Adrenal gland (tissue), 12 donors: ENCODE results near the gene AMBRA1. TPM values are rescaled to one million over a fixed set of nuclear protein-coding genes. Genes with fewer than 3 reads are reported as not detected.
A peak's percentile ranks its signal among the peaks of the same experiment; 100 is the strongest.

Experiments
- DNase-seq, 7 donors: peaks; one replicate each; pipeline ENCODE4 v3.0.0-alpha.2; 2019 to 2020
- H3K27ac ChIP-seq, 5 donors: fragments of 200-600 bp; sonication (generic) in 4 of 5; 1 replicate in 3 of 5; 2 replicates in 2 of 5; pipeline versions ENCODE4 v1.5.1 to v1.8.0; 2016 to 2020; ENCODE audit warnings: mild to moderate bottlenecking in 1 of 5
- H3K27me3 ChIP-seq: fragments of 200-600 bp; 2 replicates; pipeline ENCODE4 v1.8.0; 2021
- H3K36me3 ChIP-seq, 2 donors: fragments of 200-600 bp; replicated peaks in 1 of 2; 1 replicate in 1 of 2; 2 replicates in 1 of 2; pipeline versions ENCODE4 v1.5.1 to v1.8.0; 2018 to 2022
- H3K4me1 ChIP-seq, 2 donors: fragments of 200-600 bp; replicated peaks in 1 of 2; 1 replicate in 1 of 2; 2 replicates in 1 of 2; pipeline versions ENCODE4 v1.5.1 to v1.8.0; 2018 to 2021
- H3K4me3 ChIP-seq, 4 donors: fragments of 200-600 bp; sonication (generic) in 3 of 4; one replicate each; pipeline ENCODE4 v1.5.1; 2016 to 2018
- H3K9me3 ChIP-seq, 3 donors: fragments of 200-600 bp; sonication (generic) in 1 of 3; replicated peaks in 1 of 3; 1 replicate in 2 of 3; 2 replicates in 1 of 3; pipeline versions ENCODE4 v1.5.1 to v1.8.0; 2016 to 2021
- POLR2A ChIP-seq, 2 donors: fragments of 450-650 bp; IDR thresholded peaks; one replicate each; pipeline ENCODE4 v1.6.1; 2017; ENCODE audit warnings: antibody characterized with exemption in 2 of 2, mild to moderate bottlenecking in 2 of 2, moderate library complexity in 1 of 2
- WGBS, 4 donors: extraction: QIAGEN DNeasy Blood & Tissue Kit in 2 of 4; methylation state at CpG; one replicate each; pipeline versions ENCODE4 v1.1.5 to v1.1.7; 2013 to 2017; 5-methylcytosine and 5-hydroxymethylcytosine counted together
- intact Hi-C, 2 donors: fragments of 100-400 bp; cut with DNase I; formaldehyde crosslinking; loops; one replicate each; pipeline versions ENCODE4 v1.14.1 to v1.15.0; 2022 to 2023
- polyA plus RNA-seq, 3 donors: library from polyadenylated mRNA; stranded (reverse); fragments of 200-250 nt in 2 of 3; fragments of 350-450 nt in 1 of 3; fragmentation: Illumina TruSeq in 1 of 3; extraction: RNeasy Lipid Tissue Mini Kit (QIAGEN cat#74804) in 1 of 3; gene quantifications; one replicate each; pipeline ENCODE4 v1.2.3, GENCODE V29; 2013 to 2014
- total RNA-seq, 9 donors: library from RNA; depleted of rRNA in 4 of 9; stranded (reverse); fragments of >200 nt in 4 of 9; fragments of 120-200 nt in 1 of 9; fragmentation: NEBNext Ultra II Directional in 1 of 9; extraction: Animal tissue kit (Norgen Biotek cat#: 25700) in 1 of 9; gene quantifications; one replicate each; pipeline versions ENCODE4 v1.1.0 to v1.2.4, GENCODE V29; 2013 to 2023
- TF ChIP-seq, protein P1 (sequence below), 6 experiments: fragments of 450-650 bp in 4 of 6; fragments of 200-600 bp in 2 of 6; sonication (generic) in 1 of 6; IDR thresholded peaks; 1 replicate in 5 of 6; 2 replicates in 1 of 6; pipeline versions ENCODE4 v1.5.1 to v1.8.0; 2016 to 2021; ENCODE audit warnings: antibody characterized with exemption in 6 of 6, mild to moderate bottlenecking in 2 of 6, moderate library complexity in 1 of 6
- donor health status: healthy with polysubstance abuse.
- donor health status: Bipolar disorder and iron deficiency.
- donor health status: DM: yes; HTN: yes; CAD: no.
- donor health status: DM: no; HTN: no; CAD: no.
- donor health status: DM: no; HTN: no; CAD: no.
- donor health status: DM: yes; HTN: yes; CAD: no.

Gene AMBRA1
- total and polyA plus RNA-seq, 12 donors: 16.2 to 73.3 (median 49.7) TPM

GRCh38 chr11:46458491-46458890, 135.3 kb downstream of the AMBRA1 start:
- H3K4me1 ChIP-seq: peaks cover 0 to under 1% of the 10 kb centered on the region in 2 donors
- peak in 5 of 7 donors; percentile 28 to 65 (median 55) for DNase-seq
- no peaks in the 10 kb centered on the region for H3K27me3 ChIP-seq
- TF ChIP-seq POLR2A (IDR thresholded peaks at IDR 0.05): no peak
- TF ChIP-seq, protein P1, sequence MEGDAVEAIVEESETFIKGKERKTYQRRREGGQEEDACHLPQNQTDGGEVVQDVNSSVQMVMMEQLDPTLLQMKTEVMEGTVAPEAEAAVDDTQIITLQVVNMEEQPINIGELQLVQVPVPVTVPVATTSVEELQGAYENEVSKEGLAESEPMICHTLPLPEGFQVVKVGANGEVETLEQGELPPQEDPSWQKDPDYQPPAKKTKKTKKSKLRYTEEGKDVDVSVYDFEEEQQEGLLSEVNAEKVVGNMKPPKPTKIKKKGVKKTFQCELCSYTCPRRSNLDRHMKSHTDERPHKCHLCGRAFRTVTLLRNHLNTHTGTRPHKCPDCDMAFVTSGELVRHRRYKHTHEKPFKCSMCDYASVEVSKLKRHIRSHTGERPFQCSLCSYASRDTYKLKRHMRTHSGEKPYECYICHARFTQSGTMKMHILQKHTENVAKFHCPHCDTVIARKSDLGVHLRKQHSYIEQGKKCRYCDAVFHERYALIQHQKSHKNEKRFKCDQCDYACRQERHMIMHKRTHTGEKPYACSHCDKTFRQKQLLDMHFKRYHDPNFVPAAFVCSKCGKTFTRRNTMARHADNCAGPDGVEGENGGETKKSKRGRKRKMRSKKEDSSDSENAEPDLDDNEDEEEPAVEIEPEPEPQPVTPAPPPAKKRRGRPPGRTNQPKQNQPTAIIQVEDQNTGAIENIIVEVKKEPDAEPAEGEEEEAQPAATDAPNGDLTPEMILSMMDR (IDR thresholded peaks at IDR 0.05): no peak
- intact Hi-C loops: no loop called here
- H3K9me3 ChIP-seq: no peaks in the 10 kb centered on the region
- H3K4me3 ChIP-seq: no peak overlapping the region
- WGBS, 4 donors: 74 to 77% (median 77%) methylated on average over 2 of the region's 2 CpGs
- H3K27ac ChIP-seq: no peak overlapping the region
- H3K36me3 ChIP-seq: no peaks in the 10 kb centered on the region

GRCh38 chr11:46457659-46458424, 136.0 kb downstream of the AMBRA1 start:
- intact Hi-C loops: no loop called here
- WGBS, 4 donors: 68 to 87% (median 75%) methylated on average over 7 of the region's 7 CpGs

DNA sequence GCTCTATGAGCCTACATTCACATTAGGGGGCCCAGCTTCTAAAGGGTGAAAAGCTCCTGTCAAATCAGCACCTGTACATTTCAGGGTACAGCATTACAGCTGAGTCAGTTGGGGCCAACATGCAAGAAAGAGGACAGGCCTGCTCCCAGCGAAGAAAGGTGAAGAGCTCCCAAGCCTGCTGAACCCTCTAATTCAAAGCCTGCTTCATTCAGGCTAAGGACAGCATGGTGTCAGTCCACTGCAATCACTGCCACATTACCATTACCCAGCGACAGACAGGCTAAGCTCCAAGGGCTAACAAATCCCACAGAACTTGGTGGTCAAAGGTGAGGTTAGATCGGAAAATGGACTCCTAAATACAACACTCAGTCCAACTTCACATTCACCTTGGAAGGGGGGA, 136.8 kb downstream of the AMBRA1 start:
- WGBS, 4 donors: 85 to 97% (median 93%) methylated on average over 3 of the region's 3 CpGs
- Histone ChIP-seq H3K4me1 (peaks cover 5 to 9% of the 10 kb centered on the region in 2 donors), H3K36me3 (no peaks in the 10 kb centered on the region), H3K9me3 (no peaks in the 10 kb centered on the region), H3K27me3 (no peaks in the 10 kb centered on the region), H3K4me3 (no peak overlapping the region), H3K27ac (no peak overlapping the region)
- DNase-seq: no peak
- TF ChIP-seq, protein P1 (IDR thresholded peaks at IDR 0.05): no peak
- no peak for TF ChIP-seq POLR2A (IDR thresholded peaks at IDR 0.05)
- intact Hi-C loops: no loop called here

More at GRCh38 chr11:46457659-46458424, 136.0 kb downstream of the AMBRA1 start:
- Histone ChIP-seq H3K27me3 (no peaks in the 10 kb centered on the region), H3K4me1 (peaks cover 2 to 7% of the 10 kb centered on the region in 2 donors), H3K9me3 (no peaks in the 10 kb centered on the region), H3K36me3 (no peaks in the 10 kb centered on the region), H3K27ac (no peak overlapping the region), H3K4me3 (no peak overlapping the region)
- DNase-seq: peak in 4 of 7 donors; percentile 24 to 64 (median 36)
- TF ChIP-seq POLR2A (IDR thresholded peaks at IDR 0.05): no peak
- TF ChIP-seq, protein P1 (IDR thresholded peaks at IDR 0.05): no peak

GRCh38 chr11:46456269-46457001, 137.4 kb downstream of the AMBRA1 start:
- no peaks in the 10 kb centered on the region for H3K36me3 ChIP-seq
- H3K9me3 ChIP-seq: no peaks in the 10 kb centered on the region
- no peak overlapping the region for H3K27ac ChIP-seq
- H3K4me1 ChIP-seq: peaks cover 5 to 12% of the 10 kb centered on the region in 2 donors
- TF ChIP-seq, protein P1 (IDR thresholded peaks at IDR 0.05): no peak
- no peak for TF ChIP-seq POLR2A (IDR thresholded peaks at IDR 0.05)
- DNase-seq: no peak
- WGBS, 4 donors: 71 to 77% (median 75%) methylated on average over 8 of the region's 8 CpGs
- no peak overlapping the region for H3K4me3 ChIP-seq
- H3K27me3 ChIP-seq: no peaks in the 10 kb centered on the region
- intact Hi-C loops: no loop called here
